ENCODE measurements around the gene CLTRN.
"Not testable (repeated sequence)": the region's sequence is repeated elsewhere in the genome, so short reads cannot be mapped to it uniquely, and the experiment has no call there.

CLTRN gene

GRCh38 chrX:15664487-15665444 is at the start of gene CLTRN:
Gene CLTRN, minus strand, starts transcription at chrX:15664805. Its CDS starts 30 bp downstream, at chrX:15664775.
- no peak for TF ChIP-seq CTCF (IDR thresholded peaks at IDR 0.05)
- H3K27me3 ChIP-seq = peaks cover 10% of the 10 kb centered on the region
- no peaks in the 10 kb centered on the region for H3K4me1 ChIP-seq (ENCODE audit: control insufficient read depth in 1 of 2, insufficient read depth in 1 of 2, low read depth in 1 of 2, low read length in 1 of 2)
- H3K27ac ChIP-seq = no peak within 1 kb of the TSS
- H3K4me3 ChIP-seq (ENCODE audit: low read depth in 1 of 2, low read length in 1 of 2) = no peak within 1 kb of the TSS
- no peaks in the 10 kb centered on the region for H3K36me3 ChIP-seq
- no peaks in the 10 kb centered on the region for H3K9me3 ChIP-seq

- not testable (repeated sequence) for H3K27me3 ChIP-seq; H3K4me3 ChIP-seq (ENCODE audit: low read depth in 1 of 2, low read length in 1 of 2); H3K4me1 ChIP-seq (ENCODE audit: control insufficient read depth in 1 of 2, insufficient read depth in 1 of 2, low read depth in 1 of 2, low read length in 1 of 2); H3K27ac ChIP-seq; H3K9me3 ChIP-seq
- H3K36me3 ChIP-seq = peaks cover 10% of the 10 kb centered on the region
Measured at GRCh38 chrX:15704273-15704672, 39.7 kb upstream of the CLTRN start.

- not testable (repeated sequence) for H3K9me3 ChIP-seq; H3K27me3 ChIP-seq; H3K4me1 ChIP-seq (ENCODE audit: control insufficient read depth in 1 of 2, insufficient read depth in 1 of 2, low read depth in 1 of 2, low read length in 1 of 2); H3K4me3 ChIP-seq (ENCODE audit: low read depth in 1 of 2, low read length in 1 of 2); H3K27ac ChIP-seq
- H3K36me3 ChIP-seq = peaks cover 10% of the 10 kb centered on the region
Measured at GRCh38 chrX:15703809-15704208, 39.2 kb upstream of the CLTRN start.

GRCh38 chrX:15702488-15703371 is 38.1 kb upstream of the CLTRN start:
- Histone ChIP-seq H3K27ac (no peak overlapping the region), H3K36me3 (peaks cover 11% of the 10 kb centered on the region), H3K27me3 (no peaks in the 10 kb centered on the region), H3K4me3 (ENCODE audit: low read depth in 1 of 2, low read length in 1 of 2) (no peak overlapping the region), H3K4me1 (ENCODE audit: control insufficient read depth in 1 of 2, insufficient read depth in 1 of 2, low read depth in 1 of 2, low read length in 1 of 2) (no peaks in the 10 kb centered on the region), H3K9me3 (no peaks in the 10 kb centered on the region)
- no peak for TF ChIP-seq CTCF (IDR thresholded peaks at IDR 0.05)

GRCh38 chrX:15696516-15696915 is 31.9 kb upstream of the CLTRN start:
- peaks cover 16% of the 10 kb centered on the region for H3K36me3 ChIP-seq
- H3K27ac ChIP-seq = no peak overlapping the region
- H3K4me3 ChIP-seq (ENCODE audit: low read depth in 1 of 2, low read length in 1 of 2) = no peak overlapping the region
- no peaks in the 10 kb centered on the region for H3K4me1 ChIP-seq (ENCODE audit: control insufficient read depth in 1 of 2, insufficient read depth in 1 of 2, low read depth in 1 of 2, low read length in 1 of 2)
- no peak for TF ChIP-seq CTCF (IDR thresholded peaks at IDR 0.05)
- H3K27me3 ChIP-seq = no peaks in the 10 kb centered on the region
- H3K9me3 ChIP-seq = no peaks in the 10 kb centered on the region

GRCh38 chrX:15694941-15695451 is 30.4 kb upstream of the CLTRN start:
- Histone ChIP-seq H3K4me3 (ENCODE audit: low read depth in 1 of 2, low read length in 1 of 2) (no peak overlapping the region), H3K9me3 (no peaks in the 10 kb centered on the region), H3K36me3 (peaks cover 14% of the 10 kb centered on the region), H3K4me1 (ENCODE audit: control insufficient read depth in 1 of 2, insufficient read depth in 1 of 2, low read depth in 1 of 2, low read length in 1 of 2) (no peaks in the 10 kb centered on the region), H3K27me3 (no peaks in the 10 kb centered on the region), H3K27ac (no peak overlapping the region)
- TF ChIP-seq CTCF (IDR thresholded peaks at IDR 0.05) = no peak

All from neutrophil (primary cell).